ENCODE measurements around the gene CDC7. TPM values are rescaled to one million over a fixed set of nuclear protein-coding genes. Genes with fewer than 3 reads are reported as not detected.

CDC7 gene
- total RNA-seq, 1 experiment from 2014 or later: 41.6 TPM

DNA sequence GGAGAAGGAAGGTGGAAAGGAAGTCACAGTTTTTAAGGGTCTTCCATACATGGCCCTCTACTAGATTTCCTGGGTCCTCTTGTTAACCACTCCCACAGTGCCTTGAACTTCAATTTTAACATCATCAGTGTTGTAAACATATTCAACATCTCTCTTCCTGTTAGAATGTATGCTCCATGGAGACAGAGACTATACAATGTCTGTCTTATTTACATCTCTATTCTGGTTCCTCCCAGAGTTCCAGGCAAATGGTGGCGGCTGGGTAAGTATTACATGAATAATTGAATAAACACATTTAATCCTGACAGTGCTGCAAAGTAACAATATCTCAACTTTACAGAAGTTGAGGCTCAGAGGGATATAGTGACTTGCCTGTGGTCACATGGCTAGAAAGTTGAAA is 40.3 kb downstream of the CDC7 start:
- Mint-ChIP-seq H3K27ac (no peak overlapping the region), H3K4me3 (no peak overlapping the region), H3K36me3 (ENCODE audit: insufficient read depth in 1 of 3, low read depth in 3 of 3) (no peaks in the 10 kb centered on the region), H3K27me3 (ENCODE audit: low read depth) (no peaks in the 10 kb centered on the region; the same call in 1 of the 2 replicates), H3K4me1 (peaks cover 3% of the 10 kb centered on the region in 2 experiments; a peak in 2 of 4 replicates), H3K9me3 (no peaks in the 10 kb centered on the region)
- Histone ChIP-seq H4K91ac (ENCODE audit: insufficient read length, low read depth, low read length) (no peak overlapping the region), H3K27me3 (ENCODE audit: insufficient read depth, low read length) (no peaks in the 10 kb centered on the region), H3K79me2 (ENCODE audit: insufficient read depth, low read length) (no peaks in the 10 kb centered on the region), H3K56ac (ENCODE audit: insufficient read length, low read depth, low read length) (no peak overlapping the region), H3K27ac (ENCODE audit: insufficient read length, low read depth, low read length) (no peak overlapping the region), H4K5ac (ENCODE audit: insufficient read length, low read depth, low read length) (no peak overlapping the region), H2BK5ac (ENCODE audit: insufficient read length, low read length) (no peak overlapping the region), H2BK15ac (ENCODE audit: low read depth, low read length) (no peak overlapping the region), H3K23me2 (ENCODE audit: insufficient read length, low read depth, low read length, poor library complexity, severe bottlenecking) (no peaks in the 10 kb centered on the region), H3K9ac (ENCODE audit: extremely low read depth, insufficient read length, low read length) (no peak overlapping the region), H2BK12ac (ENCODE audit: insufficient read length, low read depth, low read length) (no peak overlapping the region), H4K20me1 (ENCODE audit: control insufficient read depth, insufficient read depth, insufficient read length) (no peaks in the 10 kb centered on the region), H3K14ac (ENCODE audit: insufficient read depth, low read length) (no peak overlapping the region), H3K79me1 (ENCODE audit: insufficient read depth, low read depth, low read length, poor library complexity, severe bottlenecking) (no peaks in the 10 kb centered on the region), H2AFZ (ENCODE audit: low read length) (no peak overlapping the region), H2BK20ac (ENCODE audit: low read depth, low read length, poor library complexity, severe bottlenecking) (no peak overlapping the region), H2AK5ac (ENCODE audit: insufficient read length, low read length) (no peak overlapping the region), H3K4ac (ENCODE audit: low read depth, low read length) (no peak overlapping the region), H3K4me2 (ENCODE audit: insufficient read depth, insufficient read length, low read length) (no peak overlapping the region), H2BK120ac (ENCODE audit: low read depth, low read length, poor library complexity, severe bottlenecking) (no peak overlapping the region), H4K8ac (replicated peaks; ENCODE audit: insufficient read length, low read depth, low read length) (no peak overlapping the region), H3K4me1 (ENCODE audit: insufficient read depth, low read length) (no peaks in the 10 kb centered on the region), H3K9me3 (ENCODE audit: control insufficient read depth, low read depth, low read length) (no peaks in the 10 kb centered on the region), H3K18ac (ENCODE audit: insufficient read length, low read depth, low read length) (no peak overlapping the region), H3T11ph (ENCODE audit: low read length) (no peak overlapping the region), H3K23ac (ENCODE audit: insufficient read length, low read depth, low read length) (no peak overlapping the region)
- TF ChIP-seq, protein P1, sequence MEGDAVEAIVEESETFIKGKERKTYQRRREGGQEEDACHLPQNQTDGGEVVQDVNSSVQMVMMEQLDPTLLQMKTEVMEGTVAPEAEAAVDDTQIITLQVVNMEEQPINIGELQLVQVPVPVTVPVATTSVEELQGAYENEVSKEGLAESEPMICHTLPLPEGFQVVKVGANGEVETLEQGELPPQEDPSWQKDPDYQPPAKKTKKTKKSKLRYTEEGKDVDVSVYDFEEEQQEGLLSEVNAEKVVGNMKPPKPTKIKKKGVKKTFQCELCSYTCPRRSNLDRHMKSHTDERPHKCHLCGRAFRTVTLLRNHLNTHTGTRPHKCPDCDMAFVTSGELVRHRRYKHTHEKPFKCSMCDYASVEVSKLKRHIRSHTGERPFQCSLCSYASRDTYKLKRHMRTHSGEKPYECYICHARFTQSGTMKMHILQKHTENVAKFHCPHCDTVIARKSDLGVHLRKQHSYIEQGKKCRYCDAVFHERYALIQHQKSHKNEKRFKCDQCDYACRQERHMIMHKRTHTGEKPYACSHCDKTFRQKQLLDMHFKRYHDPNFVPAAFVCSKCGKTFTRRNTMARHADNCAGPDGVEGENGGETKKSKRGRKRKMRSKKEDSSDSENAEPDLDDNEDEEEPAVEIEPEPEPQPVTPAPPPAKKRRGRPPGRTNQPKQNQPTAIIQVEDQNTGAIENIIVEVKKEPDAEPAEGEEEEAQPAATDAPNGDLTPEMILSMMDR (conservative IDR thresholded peaks at IDR 0.05): no peak
- no CpG with 5 or more reads among the region's 1 CpG for WGBS (ENCODE audit: extremely low coverage, insufficient read length, low lambda C conversion rate)
- DNase-seq: no peak
